Measurements from ENCODE around the gene DTNB.

DNA sequence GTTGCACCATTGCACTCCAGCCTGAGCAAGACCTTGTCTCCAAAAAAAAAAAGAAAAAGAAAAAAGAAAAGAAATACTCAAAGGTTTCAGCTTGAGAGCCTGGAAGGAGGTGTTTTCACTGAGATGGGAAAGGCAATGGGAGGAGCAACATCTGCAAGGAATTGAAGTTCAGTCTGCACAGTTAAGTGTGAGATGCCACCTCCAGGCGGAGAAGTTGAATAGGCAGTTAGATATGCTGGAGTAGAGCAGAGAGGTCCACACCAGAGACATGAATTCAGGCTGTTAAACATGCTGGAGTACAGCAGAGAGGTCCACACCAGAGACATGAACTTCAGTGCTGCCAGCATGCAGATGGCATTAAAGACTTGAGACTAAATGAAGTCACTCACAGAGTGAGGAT, 41.4 kb upstream of the DTNB start:
- TF ChIP-seq CTCF (IDR thresholded peaks at IDR 0.05) (no peak), POLR2A (IDR thresholded peaks at IDR 0.05) (no peak)

All from uterus (tissue), 2 donors.